HG03039 (cell line): ENCODE results near the gene ADPRM.
A peak's percentile ranks its signal among the peaks of the same experiment; 100 is the strongest.
"Not testable (repeated sequence)": the region's sequence is repeated elsewhere in the genome, so short reads cannot be mapped to it uniquely, and the experiment has no call there.

Experiments
- ATAC-seq: cut with Tn5 transposase; IDR thresholded peaks from one replicate; pipeline ENCODE4 v1.9.1; 2021; ENCODE audit warnings: mild to moderate bottlenecking, moderate library complexity; ENCODE audit not compliant: unreplicated experiment

ADPRM gene, protein sequence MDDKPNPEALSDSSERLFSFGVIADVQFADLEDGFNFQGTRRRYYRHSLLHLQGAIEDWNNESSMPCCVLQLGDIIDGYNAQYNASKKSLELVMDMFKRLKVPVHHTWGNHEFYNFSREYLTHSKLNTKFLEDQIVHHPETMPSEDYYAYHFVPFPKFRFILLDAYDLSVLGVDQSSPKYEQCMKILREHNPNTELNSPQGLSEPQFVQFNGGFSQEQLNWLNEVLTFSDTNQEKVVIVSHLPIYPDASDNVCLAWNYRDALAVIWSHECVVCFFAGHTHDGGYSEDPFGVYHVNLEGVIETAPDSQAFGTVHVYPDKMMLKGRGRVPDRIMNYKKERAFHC

DNA sequence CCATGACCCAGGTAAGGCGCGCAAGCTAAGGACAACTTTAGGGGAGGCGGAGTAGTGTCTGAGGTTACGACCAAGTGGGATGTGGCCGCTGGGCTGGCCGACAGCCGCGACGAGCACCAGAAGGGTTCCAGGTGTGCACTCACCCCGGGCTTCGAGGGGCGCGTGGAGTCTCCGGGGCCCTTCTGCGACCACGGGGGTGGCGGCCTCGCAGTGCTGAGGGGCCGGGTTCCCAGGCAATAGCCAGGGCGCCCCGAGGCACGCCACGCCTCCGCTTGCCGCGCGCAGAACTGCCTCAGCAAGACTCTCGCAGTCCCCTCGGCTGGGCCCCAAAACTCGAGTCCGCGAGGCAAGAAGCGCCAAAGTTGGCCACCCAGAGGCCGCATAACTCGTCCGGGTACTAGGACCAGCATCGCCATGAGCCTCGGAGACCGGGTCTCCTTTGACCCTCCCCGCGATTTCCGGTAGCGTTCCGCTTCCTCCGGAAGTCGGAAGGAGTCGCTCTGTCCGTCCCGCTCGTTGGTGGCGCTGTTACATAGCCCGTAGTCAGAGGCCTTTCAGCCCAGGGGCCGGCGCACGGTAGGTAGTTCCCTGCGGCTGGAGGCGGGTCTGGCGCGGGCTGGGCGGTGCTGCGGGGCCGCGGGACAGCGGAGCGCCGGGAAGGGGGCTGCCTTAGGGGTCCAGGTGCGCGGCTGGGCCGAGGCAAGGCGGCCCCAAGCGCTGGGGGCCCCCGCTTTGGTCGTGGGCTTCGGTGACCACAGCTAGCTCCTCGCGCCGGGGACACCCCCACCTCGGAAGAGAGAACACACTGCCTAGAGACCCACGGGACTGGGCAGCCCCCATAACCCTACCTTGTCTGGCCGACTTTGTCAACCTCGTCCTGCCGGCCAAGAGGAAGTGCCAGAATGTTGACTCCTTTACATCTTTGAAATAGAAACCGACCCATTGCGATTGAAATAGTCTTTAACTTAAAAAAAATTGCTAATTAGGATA is at the start of gene ADPRM, which contains the start of gene SCO1:
ADPRM (plus strand) TSS at position 503 of the 990 bp plus-strand sequence. CDS start 7,333 bp downstream, outside the sequence.
SCO1 (minus strand) TSS at position 442 of the 990 bp plus-strand sequence; CDS start at position 416, 26 bp downstream.
- peak; percentile 96 for ATAC-seq

DNA sequence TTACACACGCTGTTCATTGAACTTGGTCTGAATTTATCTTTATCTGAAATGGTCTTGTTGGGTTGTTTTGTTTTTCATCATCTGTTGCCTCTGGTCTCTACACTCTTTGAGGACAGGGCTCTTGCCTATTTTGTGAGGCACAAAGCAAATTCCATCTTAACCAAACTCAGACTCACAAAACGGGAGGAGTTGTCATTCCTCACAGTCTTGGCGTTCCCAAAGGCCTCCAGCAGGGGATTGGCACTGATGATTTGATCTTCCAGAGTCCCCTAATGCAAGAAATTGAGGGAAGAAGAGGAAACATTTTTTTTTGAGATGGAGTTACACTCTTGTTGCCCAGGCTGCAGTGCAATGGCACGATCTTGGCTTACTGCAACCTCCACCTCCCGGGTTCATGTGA is 49.0 kb upstream of the ADPRM start:
- ATAC-seq, result no peak

DNA sequence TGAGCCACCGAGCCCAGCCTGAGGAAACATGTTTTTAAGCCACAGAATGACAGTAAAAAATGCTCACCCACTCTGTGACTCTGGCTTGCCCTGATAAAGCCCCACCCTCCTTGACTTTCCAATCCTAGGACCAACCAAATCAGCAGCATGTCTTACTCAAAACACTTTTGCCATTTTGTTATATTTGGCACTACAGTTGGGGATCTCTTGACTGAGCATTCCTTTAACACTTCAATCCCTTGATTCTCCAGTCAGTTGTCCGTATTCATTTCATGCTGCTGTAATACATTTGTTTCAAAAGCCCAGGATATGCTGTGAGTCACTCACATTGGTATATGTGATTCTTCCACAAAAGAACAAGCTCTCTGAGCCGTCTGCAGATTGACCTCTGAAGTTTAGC is 48.4 kb upstream of the ADPRM start:
- ATAC-seq, result no peak

DNA sequence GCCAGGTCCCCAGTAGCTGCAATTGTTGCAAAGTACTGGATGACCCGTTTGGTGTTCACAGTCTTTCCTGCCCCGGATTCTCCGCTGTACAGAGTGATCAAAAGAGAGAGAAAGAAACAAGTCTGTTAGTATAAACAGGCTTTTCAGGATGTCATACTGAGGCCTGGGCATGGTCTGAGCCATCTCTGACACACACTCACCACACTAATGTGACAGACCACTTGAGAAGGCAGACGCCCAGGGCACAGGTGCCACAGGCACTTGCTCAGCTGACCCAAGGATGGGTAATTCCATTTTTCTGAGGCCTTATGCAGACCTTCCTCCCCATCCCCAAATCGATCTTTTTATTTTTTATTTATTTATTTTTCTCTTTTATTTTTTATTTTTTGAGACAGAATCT is 47.8 kb upstream of the ADPRM start:
- ATAC-seq, result no peak

DNA sequence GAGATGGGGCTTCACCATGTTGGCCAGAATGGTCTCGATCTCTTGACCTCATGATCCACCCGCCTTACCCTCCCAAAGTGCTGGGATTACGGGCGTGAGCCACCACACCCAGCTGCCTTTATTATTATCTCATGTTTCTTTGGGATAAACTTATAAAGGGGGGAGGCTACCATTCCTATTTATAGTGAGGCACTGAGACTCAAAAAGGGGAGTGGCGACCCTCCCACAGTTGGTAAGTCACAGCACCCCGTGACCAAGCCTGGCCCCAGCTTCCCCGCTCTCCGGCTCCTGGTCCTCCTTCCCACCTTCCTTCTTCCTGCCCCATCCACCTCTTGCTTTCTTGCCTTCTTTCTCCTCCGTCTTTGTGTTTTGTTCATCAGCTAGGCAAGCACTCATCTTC is 45.5 kb upstream of the ADPRM start:
- ATAC-seq, result no peak

DNA sequence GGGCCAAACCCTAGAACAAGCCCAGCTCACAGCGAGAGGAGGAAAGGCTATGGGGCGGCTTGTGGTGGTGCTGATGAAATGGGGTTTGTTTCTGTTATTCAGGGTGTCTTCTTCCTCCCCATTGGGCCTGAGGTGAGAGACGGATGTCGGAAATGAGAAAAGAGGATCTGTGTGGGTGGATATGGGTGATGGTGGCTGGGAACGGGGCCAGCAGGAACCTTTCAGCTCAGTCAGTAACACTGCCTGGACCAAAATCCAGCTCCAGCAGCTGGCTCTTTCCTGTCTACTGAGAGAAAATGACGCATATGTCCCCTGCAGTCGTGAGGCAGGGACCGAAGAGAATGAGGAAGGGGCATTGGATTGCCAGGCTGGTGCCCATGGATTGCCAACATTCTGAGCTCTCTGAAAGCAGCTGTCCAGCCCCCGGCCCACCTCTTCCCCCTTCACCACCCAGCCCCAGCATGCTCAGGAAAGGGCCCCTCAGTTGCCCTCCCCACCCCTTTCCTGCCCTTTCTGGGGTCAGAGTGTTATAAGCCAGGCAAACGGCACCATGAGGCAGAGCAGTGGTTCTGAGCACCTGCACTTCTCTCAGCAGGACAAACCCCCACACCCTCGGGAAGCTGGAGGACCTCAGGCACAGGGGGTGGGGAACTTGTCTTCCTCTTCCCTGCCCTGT is 44.3 kb upstream of the ADPRM start:
- ATAC-seq, result no peak

DNA sequence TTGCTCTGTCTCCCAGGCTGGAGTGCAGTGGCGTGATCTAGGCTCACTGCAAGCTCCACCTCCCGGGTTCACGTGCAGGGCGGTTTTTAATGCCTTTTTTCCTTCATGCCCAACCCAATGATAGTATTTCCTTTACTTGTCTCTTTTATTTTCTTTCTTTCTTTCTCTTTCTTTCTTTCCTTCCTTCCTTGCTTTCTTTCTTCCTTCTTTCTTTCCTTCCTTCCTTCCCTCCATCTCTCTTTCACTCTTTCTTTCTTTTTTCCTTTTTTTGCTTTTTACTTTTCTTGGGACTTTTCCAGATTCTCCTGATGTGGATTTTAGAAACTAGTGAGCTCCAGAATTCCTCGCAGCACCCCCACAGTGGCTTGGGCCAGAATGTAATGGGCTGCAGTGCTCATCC is 43.4 kb upstream of the ADPRM start:
- no peak for ATAC-seq

DNA sequence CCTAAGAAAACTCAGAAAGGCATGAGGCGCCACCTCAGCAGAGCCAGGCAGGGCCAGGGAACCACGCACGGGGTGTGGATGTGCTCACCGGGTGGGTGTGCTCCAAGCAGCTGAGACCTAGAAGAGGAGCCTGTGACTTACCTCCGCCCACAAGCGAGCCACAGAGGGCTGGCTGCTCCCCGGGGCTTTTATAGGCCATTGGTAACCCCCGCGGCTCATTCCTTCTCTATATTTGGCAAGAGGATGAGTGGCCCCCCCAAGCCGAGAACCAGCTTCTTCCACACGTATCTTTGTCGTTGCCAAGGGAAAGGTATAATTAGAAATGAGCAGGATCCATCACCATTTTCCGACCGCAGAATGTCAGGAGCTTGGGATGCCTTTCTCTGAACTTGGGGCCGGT is 40.2 kb upstream of the ADPRM start, which contains the start of gene MYH3:
MYH3 (minus strand) TSS at position 162 of the 400 bp plus-strand sequence. CDS start 2,245 bp downstream, outside the sequence.
- no peak for ATAC-seq

DNA sequence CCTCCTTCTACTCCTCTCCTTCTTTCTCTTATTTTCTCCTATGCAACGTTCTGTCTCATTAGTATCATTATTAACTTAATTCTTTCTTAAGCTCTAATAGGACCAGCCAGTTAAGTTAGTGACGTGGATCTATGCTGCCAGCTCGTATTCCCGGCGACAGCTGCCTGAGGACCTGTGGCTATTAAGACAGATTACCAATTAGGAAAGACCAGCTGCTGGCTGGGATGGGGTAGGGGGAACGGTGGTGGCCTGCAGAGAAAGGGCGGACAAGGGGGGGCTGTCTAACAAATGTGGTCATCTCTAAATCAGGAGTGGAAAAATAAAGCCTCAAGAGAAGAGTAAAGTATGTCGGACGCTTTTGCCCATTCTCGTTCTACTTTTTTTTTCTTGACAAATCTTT is 39.5 kb upstream of the ADPRM start:
- ATAC-seq, result no peak

DNA sequence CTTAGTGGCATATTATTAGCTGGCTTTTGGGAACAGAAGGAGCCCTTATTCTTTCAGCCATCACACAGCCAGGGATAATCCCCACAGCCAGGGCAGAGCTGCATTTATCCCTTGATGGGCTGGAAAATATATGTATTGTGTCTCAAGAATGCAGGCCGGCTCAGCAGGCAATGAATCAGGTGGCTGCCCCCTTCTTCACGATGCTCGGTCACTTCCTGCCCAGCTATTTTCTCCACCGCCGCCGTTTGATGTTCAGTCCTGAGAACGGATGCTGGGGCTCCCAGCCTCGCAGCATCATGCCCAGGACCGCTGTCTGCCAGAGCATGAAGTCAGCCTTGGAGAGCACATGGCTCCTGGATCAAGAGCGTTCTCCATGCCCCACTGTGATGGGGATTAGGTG is 36.0 kb upstream of the ADPRM start:
- no peak for ATAC-seq

DNA sequence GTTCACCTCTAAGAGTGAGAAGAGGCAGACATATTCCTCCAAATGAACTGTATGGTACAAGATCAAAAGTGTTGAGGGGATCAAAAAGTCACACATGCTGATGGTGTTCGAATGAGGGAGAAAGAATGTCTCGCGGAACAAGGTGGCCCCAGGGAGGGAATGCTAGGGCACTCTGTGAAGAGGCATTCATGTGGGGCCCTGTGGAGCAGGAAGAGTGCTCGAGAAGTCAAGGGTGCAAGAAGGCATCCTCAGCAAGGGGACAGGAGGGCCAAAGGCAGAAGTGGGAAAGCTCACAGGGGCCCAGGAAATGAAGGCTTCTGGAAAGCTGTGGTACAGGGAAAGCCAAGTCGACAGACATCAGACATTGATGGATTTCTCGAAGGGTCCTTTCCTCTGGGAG is 34.2 kb upstream of the ADPRM start:
- ATAC-seq, result no peak

DNA sequence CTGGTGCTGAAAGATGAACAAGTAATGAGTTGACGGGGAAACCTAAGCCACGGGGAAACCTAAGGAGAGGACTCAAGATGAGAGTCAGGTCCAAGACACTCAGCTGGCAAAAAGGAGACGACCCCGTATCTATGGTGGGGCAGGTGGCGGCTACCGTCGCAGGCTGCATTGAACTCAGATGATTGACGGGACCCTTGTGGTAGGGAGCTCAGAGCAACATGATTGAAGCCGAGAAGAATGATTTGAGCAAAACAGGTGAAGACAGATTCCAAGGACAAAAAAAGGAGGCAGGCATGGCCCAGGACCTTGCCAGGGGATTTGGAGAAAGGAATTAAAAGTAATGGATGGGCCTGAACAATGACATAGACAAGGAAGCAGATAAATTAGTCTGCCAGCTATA is 32.8 kb upstream of the ADPRM start:
- no peak for ATAC-seq

DNA sequence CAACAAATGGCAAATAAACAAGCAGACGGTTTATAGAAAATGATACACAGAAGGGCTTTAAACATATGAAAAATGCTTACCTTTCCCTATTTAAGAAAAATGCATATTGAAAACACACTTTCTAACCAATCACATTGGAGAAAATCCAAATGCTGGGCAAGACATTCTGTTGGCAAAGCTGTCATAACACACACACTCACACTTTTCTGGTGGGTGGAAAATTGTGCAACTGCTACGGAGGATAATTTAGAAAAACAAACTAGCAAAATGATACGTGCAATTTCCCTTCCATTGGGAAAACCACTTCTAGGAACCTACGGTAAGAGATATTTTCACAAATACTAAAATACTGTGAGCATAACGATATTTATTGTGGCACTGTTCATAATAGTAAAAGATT is 30.5 kb upstream of the ADPRM start:
- no peak for ATAC-seq

DNA sequence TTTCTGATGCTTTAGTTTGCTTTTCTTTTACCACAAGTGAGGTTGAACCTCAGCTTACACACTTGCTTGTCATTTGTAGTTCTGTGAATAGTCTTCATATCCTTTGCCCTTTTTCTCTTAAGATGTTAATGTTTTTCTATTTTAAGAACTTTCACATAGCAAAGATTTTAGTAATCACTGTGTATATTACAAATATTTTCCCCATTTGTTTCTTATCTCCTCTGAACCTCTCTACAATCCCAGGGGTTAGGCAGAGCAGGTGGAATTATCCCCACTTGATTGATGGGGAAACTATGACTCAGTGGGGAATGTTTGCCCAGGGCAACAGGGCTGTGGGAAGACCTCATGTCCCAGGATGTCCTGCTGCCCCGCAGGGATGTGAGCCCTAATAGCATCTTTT is 28.6 kb upstream of the ADPRM start:
- no peak for ATAC-seq

DNA sequence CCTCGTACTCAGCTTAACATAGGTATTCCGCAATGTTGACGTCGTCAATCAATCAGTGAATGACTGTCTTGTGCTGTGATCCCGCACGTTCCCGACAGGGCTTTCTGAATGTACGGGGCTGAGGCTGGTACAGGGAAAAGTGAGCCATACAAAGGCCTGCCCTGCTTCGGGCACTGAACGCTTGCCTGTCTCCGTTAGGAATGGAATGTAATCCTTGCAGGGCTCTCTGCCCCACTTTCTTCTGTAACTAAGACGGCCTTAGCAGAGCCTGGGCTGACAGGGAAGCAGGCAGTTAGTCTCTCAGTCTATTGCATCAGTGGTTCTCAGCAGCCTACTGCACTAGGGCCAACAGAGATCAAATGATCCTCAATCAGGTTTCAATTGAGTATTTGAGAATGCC is 24.1 kb upstream of the ADPRM start:
- no peak for ATAC-seq

DNA sequence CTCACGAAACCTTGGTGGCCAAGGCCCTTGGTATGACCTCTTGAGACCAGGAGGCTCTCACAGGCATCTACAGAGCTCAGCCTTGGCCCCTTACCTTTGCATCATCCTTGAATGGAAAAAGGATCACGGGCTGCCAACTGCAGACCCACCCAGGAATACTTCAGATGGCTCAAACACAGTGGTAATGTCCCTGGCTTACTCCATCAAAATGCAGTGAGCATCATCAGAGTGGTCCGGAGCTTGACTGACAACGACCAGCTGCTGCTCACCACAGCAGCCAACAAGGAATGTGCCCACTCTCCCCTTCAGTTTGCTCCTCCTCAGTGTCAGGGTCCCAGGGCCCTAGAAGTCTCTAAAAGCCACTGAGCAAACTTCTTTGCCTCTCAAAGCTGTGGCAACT is 22.7 kb upstream of the ADPRM start:
- ATAC-seq, result no peak

DNA sequence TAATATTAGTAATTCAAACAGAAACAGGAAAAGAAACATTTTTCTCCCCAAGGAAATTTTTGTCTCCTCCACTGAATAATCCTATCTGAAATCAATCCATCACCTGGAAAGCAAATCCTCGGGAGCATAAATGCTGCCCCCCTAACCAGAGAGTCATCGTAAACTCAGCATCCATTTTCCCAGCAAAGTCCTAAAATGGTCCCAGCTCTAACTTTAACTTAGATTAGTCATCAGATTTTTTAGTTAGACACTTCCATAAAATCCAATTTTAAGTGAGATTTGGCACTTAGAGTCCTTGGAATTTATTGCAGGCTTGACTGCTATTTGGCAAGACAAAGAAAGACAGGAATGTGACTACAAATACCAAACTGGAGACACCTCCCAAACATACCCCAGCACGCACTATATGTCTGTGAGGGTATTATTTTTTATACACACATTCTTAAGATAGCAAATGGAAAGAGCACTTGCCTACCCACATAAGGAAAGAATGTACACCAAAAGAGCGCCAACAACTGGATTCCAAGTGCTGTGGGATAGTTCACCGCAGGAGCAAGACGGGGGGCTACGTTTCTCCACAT is 15.4 kb upstream of the ADPRM start:
- ATAC-seq, result no peak

DNA sequence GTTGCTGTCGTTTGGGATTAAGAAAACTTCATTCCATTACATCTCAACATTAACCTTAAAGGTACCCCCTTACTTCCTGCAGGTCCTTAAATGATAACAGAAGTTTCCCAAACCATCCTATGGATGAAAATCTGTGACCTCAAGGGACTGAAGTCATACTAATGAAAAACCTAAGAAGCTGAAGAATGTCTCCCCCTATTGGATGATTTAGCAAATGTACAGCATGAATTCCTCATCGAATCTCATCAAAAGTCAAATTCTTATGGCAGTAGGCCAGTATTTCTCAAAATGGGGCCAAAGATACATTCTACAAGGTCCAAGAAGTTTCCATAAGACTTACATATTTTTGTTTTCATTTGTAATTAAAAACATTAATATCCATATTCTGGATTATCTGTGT is 13.5 kb upstream of the ADPRM start:
- no peak for ATAC-seq

DNA sequence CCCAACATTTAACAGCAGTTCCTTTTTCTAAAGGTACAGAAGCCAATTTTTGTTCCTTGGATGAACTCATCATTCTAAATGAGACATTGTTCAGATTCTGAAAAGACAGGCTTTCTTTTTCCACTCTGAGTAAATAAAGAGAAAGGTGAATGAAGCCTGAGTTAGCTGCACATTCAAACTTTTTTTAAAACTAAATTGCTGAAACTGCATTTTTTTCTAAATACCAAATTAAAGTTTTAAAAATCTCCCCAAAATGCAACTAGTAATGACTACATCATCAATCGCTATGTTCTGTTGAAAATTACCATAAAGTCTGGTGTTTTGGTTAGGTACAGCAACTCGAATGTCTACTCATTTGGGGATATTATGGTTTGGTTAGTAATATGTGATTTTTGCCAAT is 9.9 kb upstream of the ADPRM start:
- no peak for ATAC-seq

DNA sequence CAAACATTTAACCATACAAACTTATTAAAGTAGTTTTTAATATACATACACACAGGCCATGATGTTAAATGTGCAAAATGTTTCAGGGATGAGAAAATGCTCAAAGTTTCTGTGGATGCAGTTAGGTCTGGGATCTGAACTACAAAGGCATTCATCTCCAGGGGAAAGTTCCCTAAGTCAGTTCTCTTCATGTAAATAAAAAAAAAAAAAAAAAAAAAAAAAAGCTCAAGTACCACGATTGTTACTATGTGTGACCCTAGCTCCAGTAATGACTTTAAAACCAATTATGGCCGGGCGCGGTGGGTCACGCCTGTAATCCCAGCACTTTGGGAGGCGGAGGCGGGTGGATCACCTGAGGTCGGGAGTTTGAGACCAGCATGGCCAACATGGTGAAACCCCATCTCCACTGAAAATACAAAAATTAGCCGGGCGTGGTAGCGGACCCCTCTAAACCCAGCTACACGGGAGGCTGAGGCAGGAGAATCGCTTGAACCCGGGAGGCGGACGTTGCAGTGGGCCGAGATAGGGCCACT is 1.5 kb upstream of the ADPRM start:
- ATAC-seq, result not testable (repeated sequence)
